Measurements from ENCODE around the gene SIRPB2.

DNA sequence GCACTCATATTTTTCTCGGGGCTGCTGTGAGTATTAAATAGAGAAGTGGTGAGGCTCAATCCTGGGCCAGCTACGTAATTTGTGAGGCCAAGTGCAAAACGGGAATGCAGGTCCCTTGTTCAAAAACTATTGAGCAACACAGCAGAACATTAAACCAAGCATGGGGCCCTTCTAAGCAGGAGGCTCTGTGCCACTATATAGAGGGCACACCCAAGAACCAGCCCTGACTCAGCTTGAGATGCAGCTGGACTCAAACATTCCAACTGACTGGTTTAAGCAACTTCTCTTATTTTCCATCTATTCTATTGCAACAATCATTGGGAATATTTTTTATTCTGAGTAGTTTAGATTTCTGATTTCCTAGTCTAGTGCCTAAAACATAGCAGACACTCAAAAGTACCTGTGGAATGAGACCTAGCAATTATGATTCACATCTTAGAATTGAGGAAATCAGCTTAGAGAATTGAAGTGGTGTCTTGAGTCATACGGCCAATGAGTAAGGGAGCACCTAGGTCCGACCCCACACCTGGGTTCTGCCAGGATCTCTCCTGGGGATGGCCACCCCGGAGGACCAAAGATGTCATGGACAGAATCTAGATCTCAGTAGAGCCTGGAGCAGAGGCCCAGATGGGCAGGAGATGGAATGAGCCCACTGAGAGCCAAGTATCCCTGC is 1.3 kb downstream of the SIRPB2 start:
- TF ChIP-seq, protein P1, sequence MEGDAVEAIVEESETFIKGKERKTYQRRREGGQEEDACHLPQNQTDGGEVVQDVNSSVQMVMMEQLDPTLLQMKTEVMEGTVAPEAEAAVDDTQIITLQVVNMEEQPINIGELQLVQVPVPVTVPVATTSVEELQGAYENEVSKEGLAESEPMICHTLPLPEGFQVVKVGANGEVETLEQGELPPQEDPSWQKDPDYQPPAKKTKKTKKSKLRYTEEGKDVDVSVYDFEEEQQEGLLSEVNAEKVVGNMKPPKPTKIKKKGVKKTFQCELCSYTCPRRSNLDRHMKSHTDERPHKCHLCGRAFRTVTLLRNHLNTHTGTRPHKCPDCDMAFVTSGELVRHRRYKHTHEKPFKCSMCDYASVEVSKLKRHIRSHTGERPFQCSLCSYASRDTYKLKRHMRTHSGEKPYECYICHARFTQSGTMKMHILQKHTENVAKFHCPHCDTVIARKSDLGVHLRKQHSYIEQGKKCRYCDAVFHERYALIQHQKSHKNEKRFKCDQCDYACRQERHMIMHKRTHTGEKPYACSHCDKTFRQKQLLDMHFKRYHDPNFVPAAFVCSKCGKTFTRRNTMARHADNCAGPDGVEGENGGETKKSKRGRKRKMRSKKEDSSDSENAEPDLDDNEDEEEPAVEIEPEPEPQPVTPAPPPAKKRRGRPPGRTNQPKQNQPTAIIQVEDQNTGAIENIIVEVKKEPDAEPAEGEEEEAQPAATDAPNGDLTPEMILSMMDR (IDR thresholded peaks at IDR 0.05; ENCODE audit: poor library complexity), result no peak
- TF ChIP-seq EZH2 (IDR thresholded peaks at IDR 0.05; ENCODE audit: borderline replicate concordance), result no peak
- TF ChIP-seq EZH2phosphoT487 (IDR thresholded peaks at IDR 0.05; ENCODE audit: low read depth, severe bottlenecking, unreplicated experiment), result no peak
